ENCODE measurements around the gene SUFU. TPM values are rescaled to one million over a fixed set of nuclear protein-coding genes. Genes with fewer than 3 reads are reported as not detected.

The SUFU gene
- total RNA-seq, 2 experiments from 2014 or later: 8.5 to 8.8 TPM

DNA sequence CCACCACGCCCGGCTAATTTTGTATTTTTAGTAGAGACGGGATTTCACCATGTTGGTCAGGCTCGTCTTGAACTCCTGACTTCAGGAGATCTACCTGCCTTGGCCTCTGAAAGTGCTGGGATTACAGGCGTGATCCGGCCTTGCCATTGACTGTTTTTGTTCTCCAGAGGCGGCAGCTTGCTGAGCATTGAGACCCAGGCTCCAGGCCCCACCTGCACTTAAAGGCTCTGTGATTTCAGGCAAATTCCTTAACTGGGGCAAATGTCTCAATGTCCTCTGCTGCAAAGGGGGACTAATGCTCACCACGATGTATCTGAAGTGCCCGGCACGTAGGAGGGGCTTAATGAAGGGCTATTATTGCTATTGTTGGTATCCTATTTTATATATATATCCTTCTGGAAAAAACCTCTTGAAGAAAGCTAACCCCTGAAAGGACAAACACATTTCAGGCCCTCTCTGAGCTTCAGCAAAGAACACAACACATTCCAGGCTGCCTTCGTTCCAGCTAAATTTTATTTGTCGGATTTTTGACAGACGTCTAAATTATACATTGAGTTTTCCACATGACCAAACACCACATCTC lies 169.6 kb downstream of the SUFU start:
- Mint-ChIP-seq H3K36me3 (ENCODE audit: low read depth) (no peaks in the 10 kb centered on the region), H3K27me3 (no peaks in the 10 kb centered on the region), H3K27ac (peak overlapping the region; percentile 75), H3K4me3 (peak overlapping the region; percentile 62), H3K9me3 (no peaks in the 10 kb centered on the region), H3K4me1 (ENCODE audit: low read depth) (peaks cover 52% of the 10 kb centered on the region)
- POLR2A ChIA-PET: interaction anchor here (0.8 to 4.1 kb wide), 5 partner anchors 15 to 240 kb away, joined by 3 to 25 read pairs (median 8); partner anchors contain the start of genes ARL3 and SFXN2
- DNase-seq: no peak
- CTCF ChIA-PET: interaction anchor here (1.0 to 4.6 kb wide), 7 partner anchors 7 to 90 kb away, joined by 3 to 22 read pairs (median 5); partner anchors contain the start of genes ARL3, SFXN2 and TRIM8
- ATAC-seq: no peak
- TF ChIP-seq, protein P1, sequence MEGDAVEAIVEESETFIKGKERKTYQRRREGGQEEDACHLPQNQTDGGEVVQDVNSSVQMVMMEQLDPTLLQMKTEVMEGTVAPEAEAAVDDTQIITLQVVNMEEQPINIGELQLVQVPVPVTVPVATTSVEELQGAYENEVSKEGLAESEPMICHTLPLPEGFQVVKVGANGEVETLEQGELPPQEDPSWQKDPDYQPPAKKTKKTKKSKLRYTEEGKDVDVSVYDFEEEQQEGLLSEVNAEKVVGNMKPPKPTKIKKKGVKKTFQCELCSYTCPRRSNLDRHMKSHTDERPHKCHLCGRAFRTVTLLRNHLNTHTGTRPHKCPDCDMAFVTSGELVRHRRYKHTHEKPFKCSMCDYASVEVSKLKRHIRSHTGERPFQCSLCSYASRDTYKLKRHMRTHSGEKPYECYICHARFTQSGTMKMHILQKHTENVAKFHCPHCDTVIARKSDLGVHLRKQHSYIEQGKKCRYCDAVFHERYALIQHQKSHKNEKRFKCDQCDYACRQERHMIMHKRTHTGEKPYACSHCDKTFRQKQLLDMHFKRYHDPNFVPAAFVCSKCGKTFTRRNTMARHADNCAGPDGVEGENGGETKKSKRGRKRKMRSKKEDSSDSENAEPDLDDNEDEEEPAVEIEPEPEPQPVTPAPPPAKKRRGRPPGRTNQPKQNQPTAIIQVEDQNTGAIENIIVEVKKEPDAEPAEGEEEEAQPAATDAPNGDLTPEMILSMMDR (IDR thresholded peaks at IDR 0.05): no peak
- intact Hi-C loops (cut with micrococcal nuclease): no loop called here

DNA sequence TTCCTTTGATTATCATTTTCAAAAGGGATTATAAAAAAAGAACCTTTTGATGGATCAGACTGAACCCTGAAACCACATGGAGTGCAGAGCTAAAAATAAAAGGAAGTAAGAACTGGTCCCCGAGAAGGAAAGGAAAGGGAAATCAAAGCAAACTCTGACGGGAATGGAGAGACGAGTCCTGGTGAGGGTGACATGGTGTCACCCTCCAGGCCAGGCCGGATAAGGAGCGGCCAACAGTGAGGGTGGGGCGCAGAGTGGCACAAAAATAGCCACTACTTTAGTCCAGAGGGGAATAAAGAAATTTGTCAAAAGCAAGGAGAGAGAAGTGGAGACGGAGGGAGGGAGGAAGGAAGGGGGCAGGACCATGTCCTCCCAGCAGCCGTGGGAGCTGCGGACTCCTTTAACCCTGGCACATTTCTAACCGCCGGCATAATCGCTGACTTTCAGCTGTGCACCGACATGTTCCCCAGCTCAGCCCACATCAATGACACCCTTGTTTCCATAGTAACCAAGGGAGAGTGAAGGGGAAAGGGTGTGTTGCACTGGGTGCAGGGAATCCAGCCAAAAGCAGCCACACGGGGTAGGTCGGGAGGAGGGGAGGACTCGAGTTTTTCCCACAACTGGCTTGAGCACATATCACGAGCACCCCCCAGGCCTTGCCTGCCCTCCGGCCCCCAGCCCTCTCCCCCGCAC lies 170.2 kb downstream of the SUFU start:
- intact Hi-C loops (cut with micrococcal nuclease): no loop called here
- no peaks in the 10 kb centered on the region for H3K36me3 Mint-ChIP-seq (ENCODE audit: low read depth)
- DNase-seq: peak; percentile 79
- CTCF ChIA-PET: interaction anchor here (1.0 to 4.6 kb wide), 7 partner anchors 8 to 90 kb away, joined by 3 to 22 read pairs (median 5); partner anchors contain the start of genes ARL3, SFXN2 and TRIM8
- TF ChIP-seq, protein P1 (IDR thresholded peaks at IDR 0.05): no peak
- POLR2A ChIA-PET: interaction anchor here (0.8 to 4.1 kb wide), 8 partner anchors 15 to 240 kb away, joined by 3 to 25 read pairs (median 6); partner anchors contain the start of genes ARL3 and SFXN2
- H3K4me1 Mint-ChIP-seq (ENCODE audit: low read depth): peaks cover 53% of the 10 kb centered on the region
- no peaks in the 10 kb centered on the region for H3K9me3 Mint-ChIP-seq
- H3K4me3 Mint-ChIP-seq: peak overlapping the region; percentile 62
- H3K27me3 Mint-ChIP-seq: no peaks in the 10 kb centered on the region
- peak overlapping the region; percentile 75 for H3K27ac Mint-ChIP-seq
- ATAC-seq: peak; percentile 91

DNA sequence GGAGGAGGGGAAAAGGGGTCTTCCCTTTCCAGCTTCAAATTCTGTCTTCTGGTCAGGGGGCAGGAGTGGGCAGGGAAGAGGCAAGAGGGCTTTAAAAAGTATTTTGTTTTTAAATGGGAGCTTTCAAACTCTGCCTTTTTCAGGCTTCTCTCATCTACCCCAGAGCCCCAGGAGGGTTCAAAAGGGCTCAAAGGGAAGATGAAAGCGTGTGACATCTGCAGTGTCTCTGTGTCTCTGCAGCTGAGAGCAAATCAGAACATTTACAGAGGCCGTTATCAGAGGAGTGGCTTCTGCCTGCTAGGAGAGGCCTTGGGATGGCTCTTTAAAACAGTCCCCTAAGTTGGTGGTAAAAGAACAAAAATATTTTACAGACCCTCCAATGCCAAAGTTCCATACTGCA lies 170.8 kb downstream of the SUFU start:
- Mint-ChIP-seq H3K27me3 (no peaks in the 10 kb centered on the region), H3K4me3 (peak overlapping the region; percentile 62), H3K4me1 (ENCODE audit: low read depth) (peaks cover 51% of the 10 kb centered on the region), H3K36me3 (ENCODE audit: low read depth) (no peaks in the 10 kb centered on the region), H3K27ac (peak overlapping the region; percentile 11), H3K9me3 (no peaks in the 10 kb centered on the region)
- POLR2A ChIA-PET: interaction anchor here (0.6 to 4.1 kb wide), 14 partner anchors 8 to 622 kb away, joined by 3 to 25 read pairs (median 5); partner anchors contain the start of genes ARL3 and SFXN2
- DNase-seq (no peak), ATAC-seq (peak; percentile 37)
- TF ChIP-seq, protein P1 (IDR thresholded peaks at IDR 0.05): no peak
- CTCF ChIA-PET: interaction anchor here (1.0 to 4.6 kb wide), 11 partner anchors 9 to 91 kb away, joined by 3 to 22 read pairs (median 5); partner anchors contain the start of genes ARL3, SFXN2 and TRIM8
- intact Hi-C loops (cut with micrococcal nuclease): no loop called here

DNA sequence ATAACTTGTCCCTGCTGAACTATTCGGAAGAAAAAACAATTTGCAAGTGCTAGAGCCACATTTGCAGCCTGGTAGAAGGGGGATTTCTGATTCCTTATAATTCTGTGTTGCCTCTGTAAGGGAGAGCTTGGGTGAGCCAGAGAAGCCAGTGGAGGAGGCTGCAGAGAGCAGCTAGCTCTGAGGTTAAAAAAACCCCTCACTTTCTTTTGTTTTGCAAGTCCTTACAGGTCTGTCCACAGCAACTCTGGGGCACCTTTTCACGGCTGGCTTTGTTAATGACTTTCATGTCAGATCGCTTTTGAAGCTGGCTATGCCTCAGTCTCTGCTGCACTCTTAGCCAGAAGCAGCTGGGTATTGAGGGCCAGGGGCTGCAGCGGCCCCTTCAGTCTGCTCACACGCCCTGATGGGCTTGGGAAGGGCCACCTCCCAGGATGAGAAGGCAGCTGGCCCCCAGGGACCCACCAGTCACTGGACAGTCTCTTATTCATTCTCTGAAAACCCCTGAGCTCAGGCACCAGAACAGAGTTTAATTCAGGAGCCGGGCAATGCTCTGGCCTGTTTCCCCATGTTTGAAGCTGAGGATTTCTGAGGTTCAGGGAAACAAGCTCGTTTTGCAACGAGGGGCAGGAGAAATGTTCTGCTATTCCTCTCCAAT lies 171.4 kb downstream of the SUFU start:
- ATAC-seq (no peak), DNase-seq (peak; percentile 36)
- Mint-ChIP-seq H3K27ac (no peak overlapping the region), H3K9me3 (no peaks in the 10 kb centered on the region), H3K36me3 (ENCODE audit: low read depth) (no peaks in the 10 kb centered on the region), H3K27me3 (no peaks in the 10 kb centered on the region), H3K4me3 (peak overlapping the region; percentile 62), H3K4me1 (ENCODE audit: low read depth) (peaks cover 46% of the 10 kb centered on the region)
- intact Hi-C loops (cut with micrococcal nuclease): loop anchor here (5.0 kb wide), 1 partner anchor 37 kb away; the partner anchor contains the start of genes ARL3 and SFXN2
- TF ChIP-seq, protein P1 (IDR thresholded peaks at IDR 0.05): no peak
- ChIA-PET CTCF (interaction anchor here (0.9 to 4.6 kb wide), 12 partner anchors 9 to 91 kb away, joined by 3 to 22 read pairs (median 4); partner anchors contain the start of genes ARL3, SFXN2 and TRIM8), POLR2A (interaction anchor here (0.6 to 4.1 kb wide), 15 partner anchors 9 to 622 kb away, joined by 3 to 25 read pairs (median 5); partner anchors contain the start of genes ARL3, GBF1, SFXN2 and TRIM8)

Data from activated CD8-positive, alpha-beta T cell treated with anti-CD3 and anti-CD28 coated beads for 36 hours (primary cell).